HEK293 (cell line): ENCODE results near the gene ABHD14A.

Source experiments
- CTCF ChIA-PET: fragments of 350-600 bp; formaldehyde crosslinking; extraction: SDS; loops from one replicate; lab custom pipeline; 2021; ENCODE audit warnings: antibody characterized with exemption; lab: Yijun Ruan, JAX
- POLR2A ChIA-PET: fragments of 300-600 bp; formaldehyde crosslinking; extraction: SDS; loops from one replicate; lab custom pipeline; 2020; ENCODE audit warnings: antibody characterized with exemption, inconsistent platforms; lab: Yijun Ruan, JAX
- H3K27ac ChIP-seq: fragments of 200-500 bp; sonication (Bioruptor generic); 2 replicates; pipeline ENCODE4 v1.5.1; 2014; ENCODE audit warnings: low read depth, low read length, control low read depth, inconsistent platforms; ENCODE audit errors: extremely low read depth
- H3K36me3 ChIP-seq, 2 experiments: fragments of 200-500 bp in 1 of 2; sonication (Bioruptor generic) in 1 of 2; 1 replicate in 1 of 2; 2 replicates in 1 of 2; pipeline ENCODE4 v1.5.1; 2014 to 2017; ENCODE audit warnings: inconsistent platforms in 2 of 2, low read length in 2 of 2; ENCODE audit not compliant: control insufficient read depth in 2 of 2, insufficient read depth in 1 of 2
- H3K4me1 ChIP-seq: fragments of 200-500 bp; sonication (Bioruptor generic); 2 replicates; pipeline ENCODE4 v1.5.1; 2014; ENCODE audit warnings: mild to moderate bottlenecking, low read length, inconsistent platforms; ENCODE audit not compliant: control insufficient read depth, insufficient read depth
- H3K4me3 ChIP-seq: 2 replicates; pipeline ENCODE4 v1.5.1; 2011; ENCODE audit warnings: low read depth, mild to moderate bottlenecking, control low read depth, low read length, moderate library complexity
- H3K9me3 ChIP-seq: fragments of 200-500 bp; sonication (Bioruptor generic); 2 replicates; pipeline ENCODE4 v1.5.1; 2014; ENCODE audit warnings: low read depth, low read length, inconsistent platforms; ENCODE audit not compliant: control insufficient read depth, insufficient read depth
- KLF10 ChIP-seq: fragments of 450-650 bp; IDR thresholded peaks from 2 replicates; pipeline ENCODE4 v1.5.1; 2018; ENCODE audit warnings: missing biosample characterization, mild to moderate bottlenecking, missing genetic modification characterization
- MYNN ChIP-seq: fragments of 450-650 bp; formaldehyde crosslinking; IDR thresholded peaks from 2 replicates; pipeline ENCODE4 v1.5.1; 2016; ENCODE audit warnings: missing biosample characterization, missing genetic modification characterization, borderline replicate concordance
- SALL2 ChIP-seq: fragments of 450-650 bp; formaldehyde crosslinking; IDR thresholded peaks from 2 replicates; pipeline ENCODE4 v1.5.0; 2017; ENCODE audit warnings: missing biosample characterization, mild to moderate bottlenecking, missing genetic modification characterization, borderline replicate concordance
- YY1 ChIP-seq: fragments of 450-650 bp; formaldehyde crosslinking; IDR thresholded peaks from 2 replicates; pipeline ENCODE4 v1.5.1; 2018; ENCODE audit warnings: missing biosample characterization, missing genetic modification characterization
- ZNF202 ChIP-seq: fragments of 450-650 bp; formaldehyde crosslinking; IDR thresholded peaks from 2 replicates; pipeline ENCODE4 v1.5.1; 2016; ENCODE audit warnings: missing biosample characterization, missing genetic modification characterization, borderline replicate concordance
- ZNF248 ChIP-seq: fragments of 450-650 bp; formaldehyde crosslinking; IDR thresholded peaks from 2 replicates; pipeline ENCODE4 v1.5.1; 2017; ENCODE audit warnings: missing biosample characterization, missing genetic modification characterization
- ZNF394 ChIP-seq: fragments of 450-650 bp; formaldehyde crosslinking; IDR thresholded peaks from 2 replicates; pipeline ENCODE4 v1.5.1; 2016; ENCODE audit warnings: missing biosample characterization, missing genetic modification characterization, mild to moderate bottlenecking, moderate library complexity, borderline replicate concordance
- ZNF555 ChIP-seq: fragments of 450-650 bp; formaldehyde crosslinking; conservative IDR thresholded peaks from 2 replicates; pipeline ENCODE4 v1.5.1; 2017; ENCODE audit warnings: missing biosample characterization, mild to moderate bottlenecking, missing genetic modification characterization, inconsistent platforms
- ZNF639 ChIP-seq: fragments of 450-650 bp; formaldehyde crosslinking; IDR thresholded peaks from 2 replicates; pipeline ENCODE4 v1.5.1; 2016; ENCODE audit warnings: missing biosample characterization, missing genetic modification characterization
- ZNF660 ChIP-seq: fragments of 450-650 bp; IDR thresholded peaks from 2 replicates; pipeline ENCODE4 v1.5.1; 2018; ENCODE audit warnings: missing biosample characterization, mild to moderate bottlenecking, missing genetic modification characterization
- ZNF76 ChIP-seq: fragments of 450-650 bp; formaldehyde crosslinking; IDR thresholded peaks from 2 replicates; pipeline ENCODE4; 2016; ENCODE audit warnings: low read depth, missing biosample characterization, missing genetic modification characterization, borderline replicate concordance
- ZNF768 ChIP-seq: fragments of 450-650 bp; formaldehyde crosslinking; IDR thresholded peaks from 2 replicates; pipeline ENCODE4 v1.5.1; 2018; ENCODE audit warnings: missing biosample characterization, mild to moderate bottlenecking, missing genetic modification characterization
- ZNF792 ChIP-seq: fragments of 450-650 bp; formaldehyde crosslinking; IDR thresholded peaks from 2 replicates; pipeline ENCODE4 v1.5.1; 2016; ENCODE audit warnings: missing biosample characterization, missing genetic modification characterization
- ZNF837 ChIP-seq: fragments of 450-650 bp; formaldehyde crosslinking; IDR thresholded peaks from 2 replicates; pipeline ENCODE4 v1.5.1; 2016; ENCODE audit warnings: missing biosample characterization, missing genetic modification characterization
- TF ChIP-seq, protein P1 (sequence below): fragments of 450-650 bp; formaldehyde crosslinking; conservative IDR thresholded peaks from 2 replicates; pipeline ENCODE4 v1.5.1; 2016; ENCODE audit warnings: low read depth, missing biosample characterization, missing genetic modification characterization
- TF ChIP-seq, protein P2 (sequence below): fragments of 450-650 bp; formaldehyde crosslinking; IDR thresholded peaks from 2 replicates; pipeline ENCODE4 v1.5.1; 2016; ENCODE audit warnings: missing biosample characterization, missing genetic modification characterization
- TF ChIP-seq, protein P3 (sequence below): fragments of 450-650 bp; formaldehyde crosslinking; IDR thresholded peaks from 2 replicates; pipeline ENCODE4 v1.5.1; 2017; ENCODE audit warnings: missing biosample characterization, missing genetic modification characterization
- TF ChIP-seq, protein P4 (sequence below): fragments of 450-650 bp; IDR thresholded peaks from 2 replicates; pipeline ENCODE4 v1.5.1; 2018; ENCODE audit warnings: missing biosample characterization, missing genetic modification characterization

The ABHD14A gene

GRCh38 chr3:52017586-52017985, 42.7 kb downstream of the ABHD14A start:
- no peak overlapping the region for H3K27ac ChIP-seq
- peaks cover under 1% of the 10 kb centered on the region for H3K4me1 ChIP-seq
- CTCF ChIA-PET, result interaction anchor here (0.6 kb wide), 1 partner anchor 25 kb away, joined by 3 read pairs; no protein-coding TSS in a partner anchor

GRCh38 chr3:52018319-52019000, 43.6 kb downstream of the ABHD14A start:
- H3K9me3 ChIP-seq, result no peaks in the 10 kb centered on the region
- no peaks in the 10 kb centered on the region for H3K36me3 ChIP-seq
- TF ChIP-seq ZNF837 (tag by site-specific recombination) (no peak), ZNF248 (tag by site-specific recombination) (no peak), ZNF555 (tag by site-specific recombination) (no peak), ZNF768 (no peak)
- TF ChIP-seq, protein P1, sequence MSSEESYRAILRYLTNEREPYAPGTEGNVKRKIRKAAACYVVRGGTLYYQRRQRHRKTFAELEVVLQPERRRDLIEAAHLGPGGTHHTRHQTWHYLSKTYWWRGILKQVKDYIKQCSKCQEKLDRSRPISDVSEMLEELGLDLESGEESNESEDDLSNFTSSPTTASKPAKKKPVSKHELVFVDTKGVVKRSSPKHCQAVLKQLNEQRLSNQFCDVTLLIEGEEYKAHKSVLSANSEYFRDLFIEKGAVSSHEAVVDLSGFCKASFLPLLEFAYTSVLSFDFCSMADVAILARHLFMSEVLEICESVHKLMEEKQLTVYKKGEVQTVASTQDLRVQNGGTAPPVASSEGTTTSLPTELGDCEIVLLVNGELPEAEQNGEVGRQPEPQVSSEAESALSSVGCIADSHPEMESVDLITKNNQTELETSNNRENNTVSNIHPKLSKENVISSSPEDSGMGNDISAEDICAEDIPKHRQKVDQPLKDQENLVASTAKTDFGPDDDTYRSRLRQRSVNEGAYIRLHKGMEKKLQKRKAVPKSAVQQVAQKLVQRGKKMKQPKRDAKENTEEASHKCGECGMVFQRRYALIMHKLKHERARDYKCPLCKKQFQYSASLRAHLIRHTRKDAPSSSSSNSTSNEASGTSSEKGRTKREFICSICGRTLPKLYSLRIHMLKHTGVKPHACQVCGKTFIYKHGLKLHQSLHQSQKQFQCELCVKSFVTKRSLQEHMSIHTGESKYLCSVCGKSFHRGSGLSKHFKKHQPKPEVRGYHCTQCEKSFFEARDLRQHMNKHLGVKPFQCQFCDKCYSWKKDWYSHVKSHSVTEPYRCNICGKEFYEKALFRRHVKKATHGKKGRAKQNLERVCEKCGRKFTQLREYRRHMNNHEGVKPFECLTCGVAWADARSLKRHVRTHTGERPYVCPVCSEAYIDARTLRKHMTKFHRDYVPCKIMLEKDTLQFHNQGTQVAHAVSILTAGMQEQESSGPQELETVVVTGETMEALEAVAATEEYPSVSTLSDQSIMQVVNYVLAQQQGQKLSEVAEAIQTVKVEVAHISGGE (tag by site-specific recombination), result no peak
- H3K27ac ChIP-seq, result no peak overlapping the region
- POLR2A ChIA-PET, result no interaction called here
- peaks cover 5% of the 10 kb centered on the region for H3K4me1 ChIP-seq
- CTCF ChIA-PET, result interaction anchor here (0.6 kb wide), 1 partner anchor 44 kb away, joined by 3 read pairs; the partner anchor contains the start of gene ABHD14B
- no peak overlapping the region for H3K4me3 ChIP-seq

More at GRCh38 chr3:52017586-52017985, 42.7 kb downstream of the ABHD14A start:
- TF ChIP-seq, protein P2, sequence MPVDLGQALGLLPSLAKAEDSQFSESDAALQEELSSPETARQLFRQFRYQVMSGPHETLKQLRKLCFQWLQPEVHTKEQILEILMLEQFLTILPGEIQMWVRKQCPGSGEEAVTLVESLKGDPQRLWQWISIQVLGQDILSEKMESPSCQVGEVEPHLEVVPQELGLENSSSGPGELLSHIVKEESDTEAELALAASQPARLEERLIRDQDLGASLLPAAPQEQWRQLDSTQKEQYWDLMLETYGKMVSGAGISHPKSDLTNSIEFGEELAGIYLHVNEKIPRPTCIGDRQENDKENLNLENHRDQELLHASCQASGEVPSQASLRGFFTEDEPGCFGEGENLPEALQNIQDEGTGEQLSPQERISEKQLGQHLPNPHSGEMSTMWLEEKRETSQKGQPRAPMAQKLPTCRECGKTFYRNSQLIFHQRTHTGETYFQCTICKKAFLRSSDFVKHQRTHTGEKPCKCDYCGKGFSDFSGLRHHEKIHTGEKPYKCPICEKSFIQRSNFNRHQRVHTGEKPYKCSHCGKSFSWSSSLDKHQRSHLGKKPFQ (tag by site-specific recombination), result no peak
- no peak for TF ChIP-seq ZNF639 (tag by site-specific recombination)
- TF ChIP-seq, protein P3, sequence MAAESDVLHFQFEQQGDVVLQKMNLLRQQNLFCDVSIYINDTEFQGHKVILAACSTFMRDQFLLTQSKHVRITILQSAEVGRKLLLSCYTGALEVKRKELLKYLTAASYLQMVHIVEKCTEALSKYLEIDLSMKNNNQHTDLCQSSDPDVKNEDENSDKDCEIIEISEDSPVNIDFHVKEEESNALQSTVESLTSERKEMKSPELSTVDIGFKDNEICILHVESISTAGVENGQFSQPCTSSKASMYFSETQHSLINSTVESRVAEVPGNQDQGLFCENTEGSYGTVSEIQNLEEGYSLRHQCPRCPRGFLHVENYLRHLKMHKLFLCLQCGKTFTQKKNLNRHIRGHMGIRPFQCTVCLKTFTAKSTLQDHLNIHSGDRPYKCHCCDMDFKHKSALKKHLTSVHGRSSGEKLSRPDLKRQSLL, result no peak
- TF ChIP-seq, protein P4, sequence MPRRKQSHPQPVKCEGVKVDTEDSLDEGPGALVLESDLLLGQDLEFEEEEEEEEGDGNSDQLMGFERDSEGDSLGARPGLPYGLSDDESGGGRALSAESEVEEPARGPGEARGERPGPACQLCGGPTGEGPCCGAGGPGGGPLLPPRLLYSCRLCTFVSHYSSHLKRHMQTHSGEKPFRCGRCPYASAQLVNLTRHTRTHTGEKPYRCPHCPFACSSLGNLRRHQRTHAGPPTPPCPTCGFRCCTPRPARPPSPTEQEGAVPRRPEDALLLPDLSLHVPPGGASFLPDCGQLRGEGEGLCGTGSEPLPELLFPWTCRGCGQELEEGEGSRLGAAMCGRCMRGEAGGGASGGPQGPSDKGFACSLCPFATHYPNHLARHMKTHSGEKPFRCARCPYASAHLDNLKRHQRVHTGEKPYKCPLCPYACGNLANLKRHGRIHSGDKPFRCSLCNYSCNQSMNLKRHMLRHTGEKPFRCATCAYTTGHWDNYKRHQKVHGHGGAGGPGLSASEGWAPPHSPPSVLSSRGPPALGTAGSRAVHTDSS (tag by site-specific recombination), result no peak
- no peak for TF ChIP-seq ZNF660 (tag by site-specific recombination)
- no peak for TF ChIP-seq ZNF76 (tag by site-specific recombination)
- no peak for TF ChIP-seq ZNF792 (tag by site-specific recombination)
- TF ChIP-seq SALL2 (tag by site-specific recombination), result no peak
- no peak for TF ChIP-seq KLF10 (tag by site-specific recombination)
- no peak for TF ChIP-seq MYNN (tag by site-specific recombination)
- TF ChIP-seq ZNF202 (tag by site-specific recombination), result no peak
- TF ChIP-seq ZNF394 (tag by site-specific recombination), result no peak
- TF ChIP-seq YY1, result no peak
- Histone ChIP-seq H3K4me3 (no peak overlapping the region), H3K36me3 (no peaks in the 10 kb centered on the region), H3K9me3 (no peaks in the 10 kb centered on the region)
- POLR2A ChIA-PET, result no interaction called here
